ENCODE results near the gene CERKL.
"Not testable (repeated sequence)": the region's sequence is repeated elsewhere in the genome, so short reads cannot be mapped to it uniquely, and the experiment has no call there.

CERKL gene

GRCh38 chr2:181656450-181657291 lies at the start of gene CERKL:
CERKL (minus strand) TSS chr2:181657105; CDS start chr2:181657006, 99 bp downstream.
- DNase-seq = peak; percentile 21

GRCh38 chr2:181702519-181702918 lies 45.6 kb upstream of the CERKL start:
- DNase-seq = not testable (repeated sequence)

- no peak for DNase-seq
These were observed 41.3 kb upstream of the CERKL start for GRCh38 chr2:181698223-181698622.

- peak; percentile 87 for DNase-seq
These were observed 40.7 kb upstream of the CERKL start for GRCh38 chr2:181697571-181697970.

GRCh38 chr2:181697126-181697525 lies 40.2 kb upstream of the CERKL start:
- peak; percentile 80 for DNase-seq

- DNase-seq = no peak
These were observed 37.4 kb upstream of the CERKL start for GRCh38 chr2:181694271-181694670.

GRCh38 chr2:181690860-181691259 lies 34.0 kb upstream of the CERKL start:
- DNase-seq = no peak

- DNase-seq = no peak
These were observed 29.8 kb upstream of the CERKL start for GRCh38 chr2:181686576-181687185.

- DNase-seq = no peak
These were observed 28.3 kb upstream of the CERKL start for GRCh38 chr2:181685150-181685688.

GRCh38 chr2:181684454-181685149 lies 27.7 kb upstream of the CERKL start:
- DNase-seq = no peak

GRCh38 chr2:181683518-181684453 lies 26.9 kb upstream of the CERKL start:
- no peak for DNase-seq

- no peak for DNase-seq
These were observed 26.1 kb upstream of the CERKL start for GRCh38 chr2:181682795-181683517.

GRCh38 chr2:181682026-181682789 lies 25.3 kb upstream of the CERKL start:
- DNase-seq = no peak

GRCh38 chr2:181680937-181681811 lies 24.3 kb upstream of the CERKL start:
- DNase-seq = no peak

GRCh38 chr2:181680055-181680936 lies 23.4 kb upstream of the CERKL start, which contains the start of gene NEUROD1:
NEUROD1 (minus strand) TSS chr2:181680517; CDS start chr2:181678860, 1,657 bp downstream.
- DNase-seq = no peak

- no peak for DNase-seq
These were observed 22.7 kb upstream of the CERKL start for GRCh38 chr2:181679544-181679979.

GRCh38 chr2:181678861-181679543 lies 22.1 kb upstream of the CERKL start:
- DNase-seq = no peak
